NCI-H146 treated with DMSO at 0.1 percent for 48 hours (cell line): ENCODE data around the gene COPZ1.
"Not testable (repeated sequence)": the region's sequence is repeated elsewhere in the genome, so short reads cannot be mapped to it uniquely, and the experiment has no call there.

ENCODE experiments used
- DNase-seq: peaks from one replicate; lab custom pipeline; 2025; ENCODE audit not compliant: unreplicated experiment; lab: John Stamatoyannopoulos, UW

Gene COPZ1

GRCh38 chr12:54330442-54330841, 5.5 kb downstream of the COPZ1 start:
- DNase-seq = no peak

GRCh38 chr12:54331461-54331860, 6.5 kb downstream of the COPZ1 start:
- DNase-seq = no peak

DNA sequence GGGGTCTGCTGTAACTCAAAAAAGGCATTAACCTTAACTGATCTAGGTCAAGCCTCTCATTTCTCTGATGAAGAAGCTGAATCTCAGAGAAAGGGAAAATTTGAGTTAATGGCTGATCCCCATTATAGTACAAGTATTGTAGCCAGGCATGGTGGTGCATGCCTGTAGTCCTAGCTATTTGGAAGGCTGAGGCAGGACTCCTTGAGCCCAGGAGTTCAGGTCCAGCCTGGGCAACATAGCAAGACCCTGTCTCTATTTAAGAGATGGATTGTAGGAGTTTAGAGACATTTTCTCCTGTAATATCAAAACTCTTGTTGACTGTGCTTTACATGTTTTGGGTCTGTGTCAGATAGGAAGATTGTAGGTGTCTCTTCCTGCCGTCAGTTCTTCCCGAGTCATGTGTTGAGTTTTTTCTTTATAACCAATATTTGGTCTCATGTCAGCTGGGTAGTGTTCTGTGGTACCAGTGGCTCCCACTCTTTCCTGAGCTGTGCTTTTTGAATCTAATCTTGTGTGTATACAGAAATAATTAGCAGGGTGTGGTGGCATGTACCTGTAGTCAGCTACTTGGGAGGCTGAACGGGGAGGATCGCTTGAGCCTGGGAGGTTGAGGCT, 8.6 kb downstream of the COPZ1 start:
- DNase-seq = no peak

GRCh38 chr12:54337280-54337842, 12.4 kb downstream of the COPZ1 start:
- no peak for DNase-seq

DNA sequence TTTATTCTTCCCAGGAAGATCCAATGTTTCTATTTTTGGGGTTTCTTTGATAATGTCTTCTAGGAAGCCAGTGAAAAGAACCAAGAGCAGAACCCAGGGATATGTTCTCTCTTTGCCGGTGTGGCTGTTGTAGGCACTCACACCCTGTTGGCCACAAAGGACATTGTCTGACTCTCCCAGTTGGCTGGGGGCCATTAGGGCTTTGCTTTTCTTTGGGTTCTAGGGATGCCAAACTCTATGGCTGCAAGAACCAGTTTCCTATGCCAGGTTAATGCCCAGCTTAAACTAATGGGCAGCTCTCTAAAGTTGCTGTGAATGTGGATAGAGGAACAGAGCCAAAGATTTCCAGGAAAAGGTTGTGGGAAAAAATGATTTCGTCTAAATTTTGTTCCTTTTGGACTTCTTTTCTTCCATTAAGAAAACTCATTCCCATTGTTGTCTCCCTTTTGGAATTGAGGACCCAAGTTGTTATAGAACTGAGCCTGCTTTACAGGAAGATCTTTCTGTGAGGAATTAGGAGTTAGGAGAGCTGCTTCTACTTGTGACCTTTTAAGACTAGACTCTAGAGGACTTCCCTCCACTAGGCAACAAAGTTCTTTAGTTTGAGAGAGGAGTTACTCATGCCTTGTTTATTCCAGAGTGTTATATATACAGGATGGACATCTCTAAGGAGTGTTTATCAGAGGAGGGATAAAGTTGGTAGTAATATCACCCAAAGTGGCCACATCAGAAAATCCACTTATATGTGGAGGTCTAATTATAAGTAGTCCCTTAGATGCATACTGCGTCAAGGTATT, 13.1 kb downstream of the COPZ1 start:
- DNase-seq = no peak

- DNase-seq = no peak
Observed at GRCh38 chr12:54338698-54339296, 13.9 kb downstream of the COPZ1 start.

DNA sequence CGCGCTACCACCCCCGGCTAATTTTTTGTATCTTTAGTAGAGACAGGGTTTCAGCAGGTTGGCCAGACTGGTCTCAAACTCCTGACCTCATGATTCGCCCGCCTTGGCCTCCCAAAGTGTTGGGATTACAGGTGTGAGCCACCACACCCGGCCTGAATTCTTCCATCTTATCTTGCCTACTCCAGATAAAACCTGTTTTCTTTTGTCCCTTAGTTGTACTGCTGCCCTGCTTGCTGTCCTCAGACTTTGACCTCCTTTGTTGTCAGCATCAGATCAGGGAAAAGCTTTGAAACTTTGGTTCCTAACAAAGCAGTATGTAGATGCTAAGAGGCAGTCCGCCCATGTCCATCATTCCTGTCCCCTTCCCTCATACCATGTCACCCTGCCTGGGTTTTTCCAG, 15.9 kb downstream of the COPZ1 start:
- DNase-seq = no peak

- no peak for DNase-seq
Observed at GRCh38 chr12:54341378-54342300, 16.7 kb downstream of the COPZ1 start.

GRCh38 chr12:54349036-54349435, 24.1 kb downstream of the COPZ1 start:
- no peak for DNase-seq

DNA sequence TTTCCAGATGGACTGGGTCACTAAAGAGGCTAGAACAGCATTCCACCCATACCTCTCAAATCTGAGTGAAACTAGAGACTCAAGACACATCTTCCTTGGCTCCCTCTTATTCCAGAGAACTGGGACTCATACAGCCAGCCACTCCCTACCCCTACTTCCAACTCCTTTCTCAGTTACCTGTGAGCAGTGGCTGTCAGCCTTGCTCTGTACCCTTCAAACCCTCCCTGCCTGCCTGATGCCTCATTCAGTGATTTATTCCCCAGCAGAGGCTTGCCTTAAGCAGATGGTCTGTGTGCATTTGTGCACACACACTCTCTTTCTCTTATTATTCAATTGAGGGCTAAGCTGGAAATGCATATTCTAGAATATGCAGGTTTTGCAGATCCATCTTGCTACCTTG, 24.7 kb downstream of the COPZ1 start:
- DNase-seq = no peak

GRCh38 chr12:54350743-54351142, 25.8 kb downstream of the COPZ1 start:
- DNase-seq = no peak

DNA sequence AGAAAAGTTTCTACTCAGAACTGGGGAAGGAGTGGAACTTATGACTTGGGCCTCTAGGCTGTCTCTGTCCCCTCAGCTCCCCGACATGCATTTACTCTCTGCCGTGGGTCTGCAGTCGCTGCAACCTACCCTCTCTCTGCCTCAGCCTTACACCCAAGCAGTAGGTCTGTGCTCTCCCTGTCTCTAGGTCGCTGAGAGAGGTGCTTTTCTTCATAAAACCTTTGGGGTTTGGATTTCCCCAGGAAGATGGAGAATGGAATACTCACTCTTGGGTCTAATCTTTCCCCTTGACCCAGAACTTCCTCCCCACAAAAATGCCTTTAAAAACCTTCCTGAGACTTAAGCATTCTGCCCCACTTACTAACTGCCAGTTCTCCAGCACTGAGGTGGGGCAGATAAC, 26.4 kb downstream of the COPZ1 start:
- DNase-seq = no peak

GRCh38 chr12:54352022-54352531, 27.1 kb downstream of the COPZ1 start:
- DNase-seq = peak; percentile 47

DNA sequence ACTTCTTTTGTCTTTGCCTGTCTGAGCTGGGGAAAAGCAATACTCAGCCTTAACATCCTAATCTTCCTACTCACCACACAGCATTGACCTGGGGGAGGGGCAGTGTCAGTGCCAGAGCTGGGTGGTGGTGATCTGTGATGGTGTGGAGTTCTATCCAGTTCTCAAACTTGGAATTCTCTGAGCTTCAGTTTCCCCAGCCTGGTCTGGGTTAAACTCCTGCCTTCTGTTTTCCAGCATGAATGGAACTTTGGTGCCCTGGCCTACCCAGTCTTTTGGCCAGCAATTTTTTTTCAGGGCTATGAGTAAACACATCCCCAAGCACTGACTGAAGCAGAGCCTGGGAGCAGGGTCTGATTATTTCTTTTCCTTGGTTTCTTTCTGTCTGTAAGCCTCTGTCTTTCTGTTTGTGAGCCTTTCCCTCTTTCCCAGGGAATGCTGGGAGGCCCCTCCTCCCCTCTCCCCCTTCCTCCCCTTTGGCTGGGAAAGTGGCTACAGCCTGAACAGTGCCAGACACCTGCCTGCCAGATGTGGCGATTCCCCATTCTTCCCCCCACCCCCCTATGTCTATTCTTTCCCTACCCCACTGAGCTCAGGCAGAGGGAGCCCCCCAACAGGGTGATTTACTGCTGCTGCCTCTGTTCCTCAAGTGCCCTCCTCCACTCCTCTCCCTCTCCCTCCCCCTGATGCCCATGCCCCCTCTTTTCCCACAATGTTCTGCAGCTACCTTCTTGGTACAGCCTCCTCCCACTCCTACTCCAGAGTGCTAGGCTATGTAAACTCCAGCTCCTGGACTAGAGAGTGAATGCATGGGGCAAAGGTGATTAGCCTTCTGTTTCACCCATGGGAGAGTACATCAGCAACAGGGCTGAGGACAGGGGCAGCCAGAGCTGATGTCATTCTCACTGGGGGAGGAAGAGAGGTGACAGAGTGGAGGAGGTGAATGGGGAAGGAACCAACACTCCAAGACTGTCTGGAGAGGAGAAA, 28.3 kb downstream of the COPZ1 start:
- no peak for DNase-seq

- not testable (repeated sequence) for DNase-seq
Observed at GRCh38 chr12:54354271-54354670, 29.3 kb downstream of the COPZ1 start.

DNA sequence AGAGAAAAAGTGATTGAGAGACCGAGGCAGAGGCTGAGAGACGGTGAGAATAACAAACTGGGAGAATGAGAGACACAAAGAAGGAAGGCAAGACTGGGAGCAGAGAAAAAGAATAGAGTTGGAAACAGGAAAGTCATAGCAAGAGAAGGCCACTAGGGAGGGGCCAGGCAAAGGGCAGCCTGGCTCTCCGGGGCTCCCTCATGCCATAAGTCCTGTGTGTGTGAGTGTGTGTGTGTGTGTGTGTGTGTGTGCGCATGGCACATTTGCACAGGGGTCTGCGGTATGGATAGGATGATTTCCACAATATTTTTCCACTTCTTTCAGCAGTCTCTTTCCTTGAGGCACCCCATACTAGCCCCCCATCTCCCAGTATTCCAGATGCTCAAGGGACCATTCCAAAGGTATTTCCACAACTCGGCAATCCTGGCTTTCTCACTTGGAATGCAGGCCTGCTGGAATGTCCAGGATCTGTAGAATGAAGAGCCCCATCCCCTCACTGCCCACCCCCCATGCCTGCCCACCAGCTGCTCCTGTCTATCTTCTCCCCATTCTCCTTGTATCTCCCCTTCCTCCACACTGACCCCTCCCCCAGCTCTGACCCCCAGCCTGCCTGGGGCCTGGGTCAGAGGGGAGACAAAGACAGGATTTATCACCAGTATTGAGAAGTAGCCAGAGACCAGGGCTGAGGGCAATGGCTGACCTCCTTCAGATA, 30.3 kb downstream of the COPZ1 start:
- DNase-seq = no peak

DNA sequence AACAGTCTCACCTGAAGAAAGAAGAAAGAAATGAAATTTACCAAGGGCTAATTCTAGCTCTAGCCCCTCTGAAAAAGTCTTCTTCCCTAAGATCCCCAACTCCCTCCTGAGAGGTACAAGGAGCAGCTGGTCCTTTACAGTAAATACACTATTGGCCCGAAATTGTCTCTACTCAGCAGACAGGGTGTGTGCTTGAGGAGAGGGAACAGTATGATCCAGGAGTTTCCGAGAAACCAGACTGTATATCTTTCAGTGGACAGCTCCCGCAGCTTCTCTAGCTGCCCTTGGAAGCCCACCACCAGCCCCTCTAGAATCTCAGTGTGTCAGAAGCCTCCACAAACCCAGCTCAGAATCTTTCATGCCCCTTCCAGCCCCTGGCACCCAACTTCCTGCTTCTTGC, 31.3 kb downstream of the COPZ1 start:
- no peak for DNase-seq

DNA sequence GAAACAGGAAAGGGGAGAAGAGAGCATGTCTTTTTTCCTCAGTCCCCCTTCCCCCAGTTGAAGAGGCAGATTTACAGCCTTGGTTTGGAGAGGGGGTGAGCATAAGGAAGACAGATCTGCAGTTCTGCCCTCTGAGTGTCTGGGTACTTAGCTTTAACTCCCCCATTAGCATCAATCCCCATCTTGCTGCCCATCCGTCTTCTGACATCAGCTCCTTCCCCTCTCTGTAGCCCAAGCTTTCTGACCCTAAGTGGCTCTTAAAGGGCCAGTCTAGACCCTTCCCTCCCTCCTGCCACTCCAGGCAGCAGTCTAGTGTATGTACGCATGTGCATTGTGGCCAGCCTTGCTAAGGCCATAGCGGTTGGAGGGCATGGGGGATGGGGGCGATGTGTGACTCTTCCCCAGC, 32.0 kb downstream of the COPZ1 start:
- DNase-seq = no peak
